HCT116 (cell line): ENCODE results near the gene SHANK1. TPM values are rescaled to one million over a fixed set of nuclear protein-coding genes. Genes with fewer than 3 reads are reported as not detected.
A peak's percentile ranks its signal among the peaks of the same experiment; 100 is the strongest.

Experiments used
- ATAC-seq: fragments of 200-7000 bp; cut with Tn5 transposase; 2 replicates; pipeline ENCODE4 v1.9.1; 2020; ENCODE audit warnings: mild to moderate bottlenecking, moderate library complexity
- BruUV-seq: library from RNA; stranded (reverse); fragments of 400-500 nt; replicated peaks from 2 replicates; lab custom pipeline; 2021; lab: Mats Ljungman, UMichigan
- CTCF ChIA-PET: fragments of 300-600 bp; sonication (Branson Sonifier 250); formaldehyde crosslinking; loops from one replicate; lab custom pipeline; 2021; ENCODE audit warnings: antibody characterized with exemption; lab: Charles Lee
- POLR2A ChIA-PET: fragments of 300-600, 350-600 bp; sonication (Branson Sonifier 250); formaldehyde crosslinking; loops from one replicate; lab custom pipeline; 2021; ENCODE audit warnings: antibody characterized with exemption; lab: Charles Lee
- RAD21 ChIA-PET, 2 experiments: fragments of 300-600 bp; sonication (Branson Sonifier 250); formaldehyde crosslinking; loops; one replicate each; lab custom pipeline; 2023; ENCODE audit warnings: low total read pairs in 2 of 2; ENCODE audit not compliant: uncharacterized antibody in 2 of 2, unreplicated experiment in 2 of 2, low non-redundant PET in 1 of 2; lab: Charles Lee
- DNase-seq: peaks from one replicate; pipeline ENCODE4 v3.0.0-alpha.2; 2010; ENCODE audit warnings: low read depth, low spot score
- H2AFZ ChIP-seq: fragments of 200-600 bp; shearing (Covaris generic), sonication (generic); 2 replicates; pipeline ENCODE4 v1.6.1; 2017; ENCODE audit warnings: low read depth, mixed run types, mixed read lengths, antibody characterized with exemption, low read length; ENCODE audit not compliant: poor library complexity, severe bottlenecking
- H3K27ac ChIP-seq: 2 replicates; pipeline ENCODE4 v1.5.1; 2012; ENCODE audit warnings: low read depth, low read length
- H3K27me3 ChIP-seq: fragments of 200-600 bp; sonication (generic); 2 replicates; pipeline ENCODE4 v1.6.1; 2016; ENCODE audit warnings: mixed run types, low read length, mixed read lengths; ENCODE audit not compliant: insufficient read depth
- H3K36me3 ChIP-seq, 2 experiments: fragments of 200-500 bp in 1 of 2; fragments of 200-600 bp in 1 of 2; sonication (Bioruptor generic) in 1 of 2; sonication (generic) in 1 of 2; 2 replicates each; pipeline versions ENCODE4 v1.5.1 to v1.6.1; 2014 to 2016; ENCODE audit warnings: low read length in 2 of 2, inconsistent platforms in 1 of 2, mixed read lengths in 1 of 2, mixed run types in 1 of 2; ENCODE audit not compliant: insufficient read depth in 2 of 2, control insufficient read depth in 1 of 2
- H3K4me1 ChIP-seq, 2 experiments: fragments of 200-600 bp in 1 of 2; sonication (generic) in 1 of 2; 2 replicates each; pipeline versions ENCODE4 v1.5.1 to v1.6.1; 2012 to 2017; ENCODE audit warnings: low read length in 2 of 2, inconsistent platforms in 1 of 2, mild to moderate bottlenecking in 1 of 2, mixed read lengths in 1 of 2, mixed run types in 1 of 2, moderate library complexity in 1 of 2; ENCODE audit not compliant: insufficient read depth in 2 of 2, control insufficient read depth in 1 of 2
- H3K4me2 ChIP-seq: fragments of 200-600 bp; sonication (generic); 2 replicates; pipeline ENCODE4 v1.6.1; 2017; ENCODE audit warnings: mixed run types, low read length, mixed read lengths
- H3K4me3 ChIP-seq, 2 experiments: fragments of 200-600 bp in 1 of 2; sonication (generic) in 1 of 2; replicated peaks in 1 of 2; 2 replicates each; pipeline ENCODE4 v1.5.1; 2011 to 2016; ENCODE audit warnings: low read length in 2 of 2, control low read depth in 1 of 2, low read depth in 1 of 2, mild to moderate bottlenecking in 1 of 2, mixed read lengths in 1 of 2, mixed run types in 1 of 2
- H3K79me2 ChIP-seq: fragments of 200-600 bp; sonication (generic); 2 replicates; pipeline ENCODE4 v1.6.1; 2017; ENCODE audit warnings: mild to moderate bottlenecking, mixed run types, low read length, moderate library complexity, mixed read lengths; ENCODE audit not compliant: insufficient read depth
- H3K9ac ChIP-seq: fragments of 200-600 bp; sonication (generic); 2 replicates; pipeline ENCODE4 v1.6.1; 2016; ENCODE audit warnings: low read length, mixed read lengths
- H3K9me2 ChIP-seq: fragments of 200-600 bp; sonication (generic), shearing (Covaris generic); 2 replicates; pipeline ENCODE4 v1.6.1; 2017; ENCODE audit warnings: mixed run types, mild to moderate bottlenecking, moderate library complexity; ENCODE audit not compliant: insufficient read depth
- H3K9me3 ChIP-seq, 2 experiments: fragments of 200-500 bp in 1 of 2; fragments of 200-600 bp in 1 of 2; sonication (Bioruptor generic) in 1 of 2; sonication (generic) in 1 of 2; 2 replicates each; pipeline ENCODE4 v1.6.1; 2014 to 2017; ENCODE audit warnings: low read length in 2 of 2, mixed read lengths in 2 of 2, inconsistent platforms in 1 of 2, low read depth in 1 of 2, mild to moderate bottlenecking in 1 of 2, mixed run types in 1 of 2, moderate library complexity in 1 of 2; ENCODE audit not compliant: control insufficient read depth in 1 of 2, insufficient read depth in 1 of 2
- H4K20me1 ChIP-seq: fragments of 200-600 bp; sonication (generic), shearing (Covaris generic); 2 replicates; pipeline ENCODE4 v1.6.1; 2017; ENCODE audit warnings: mixed run types, mild to moderate bottlenecking, moderate library complexity; ENCODE audit not compliant: insufficient read depth
- ATF3 ChIP-seq: IDR thresholded peaks from 2 replicates; pipeline ENCODE4 v1.6.1; 2012
- CBX3 ChIP-seq: IDR thresholded peaks from 2 replicates; pipeline ENCODE4 v1.6.1; 2012; ENCODE audit warnings: low read depth
- CEBPB ChIP-seq: IDR thresholded peaks from 2 replicates; pipeline ENCODE4 v1.6.1; 2012; ENCODE audit warnings: low read depth
- ELF1 ChIP-seq: IDR thresholded peaks from 2 replicates; pipeline ENCODE4 v1.6.1; 2012; ENCODE audit warnings: low read depth, borderline replicate concordance
- EZH2 ChIP-seq: fragments of 200-600 bp; sonication (generic); IDR thresholded peaks from 2 replicates; pipeline ENCODE4 v1.6.1; 2017; ENCODE audit warnings: antibody characterized with exemption, mixed run types
- EZH2phosphoT487 ChIP-seq: fragments of 200-600 bp; IDR thresholded peaks from 2 replicates; pipeline ENCODE4 v1.6.1; 2018; ENCODE audit warnings: antibody characterized with exemption, borderline replicate concordance
- JUND ChIP-seq: IDR thresholded peaks from 2 replicates; pipeline ENCODE4 v1.6.1; 2012
- POLR2A ChIP-seq: IDR thresholded peaks from 2 replicates; pipeline ENCODE4 v1.7.0; 2011; ENCODE audit warnings: borderline replicate concordance; ENCODE audit not compliant: insufficient read depth, insufficient read length; ENCODE audit errors: extremely low read depth
- RAD21 ChIP-seq: IDR thresholded peaks from 2 replicates; pipeline ENCODE4 v1.6.1; 2012; ENCODE audit warnings: low read depth, mild to moderate bottlenecking
- SIN3A ChIP-seq: IDR thresholded peaks from 2 replicates; pipeline ENCODE4 v1.6.1; 2012; ENCODE audit warnings: low read depth
- SP1 ChIP-seq: IDR thresholded peaks from 2 replicates; pipeline ENCODE4 v1.6.1; 2012; ENCODE audit warnings: low read depth
- SRF ChIP-seq: IDR thresholded peaks from 2 replicates; pipeline ENCODE4 v1.6.1; 2012; ENCODE audit warnings: low read depth
- TCF7L2 ChIP-seq: IDR thresholded peaks from 2 replicates; pipeline ENCODE4 v1.7.0; 2011; ENCODE audit warnings: borderline replicate concordance, inconsistent platforms; ENCODE audit not compliant: insufficient read depth, insufficient read length; ENCODE audit errors: extremely low read depth
- YY1 ChIP-seq: IDR thresholded peaks from 2 replicates; pipeline ENCODE4 v1.6.1; 2011; ENCODE audit warnings: low read length, low read depth, moderate library complexity, mild to moderate bottlenecking; ENCODE audit not compliant: insufficient replicate concordance; ENCODE audit errors: extremely low read depth
- ZFX ChIP-seq: fragments of 450-650 bp; IDR thresholded peaks from 2 replicates; pipeline ENCODE4 v1.6.1; 2017
- ZNF274 ChIP-seq: fragments of 200-500 bp; sonication (Bioruptor generic); IDR thresholded peaks from 2 replicates; pipeline ENCODE4 v1.6.1; 2014; ENCODE audit warnings: mild to moderate bottlenecking, low read depth, low read length, inconsistent platforms
- intact Hi-C: fragments of 100-400 bp; cut with micrococcal nuclease; formaldehyde crosslinking; loops from 2 replicates; pipeline ENCODE4 v1.10.0; 2022
- total RNA-seq: library from RNA; stranded (reverse); gene quantifications from one replicate; pipeline ENCODE4 v1.2.1, GENCODE V29; 2021; ENCODE audit not compliant: unreplicated experiment
- TF ChIP-seq, protein P1 (sequence below): IDR thresholded peaks from 2 replicates; pipeline ENCODE4 v1.6.1; 2012

The SHANK1 gene
- total RNA-seq, 1 experiment from 2014 or later = 3.0 TPM

GRCh38 chr19:50677636-50678035, 42.0 kb downstream of the SHANK1 start:
- Histone ChIP-seq H4K20me1 (no peaks in the 10 kb centered on the region), H3K27ac (no peak overlapping the region), H3K9ac (no peak overlapping the region), H3K9me2 (no peaks in the 10 kb centered on the region), H3K9me3 (no peaks in the 10 kb centered on the region), H2AFZ (no peak overlapping the region), H3K79me2 (no peaks in the 10 kb centered on the region), H3K36me3 (no peaks in the 10 kb centered on the region), H3K4me1 (peaks cover 0 to 4% of the 10 kb centered on the region in 2 experiments; a peak in 1 of 4 replicates), H3K4me3 (no peak overlapping the region), H3K4me2 (no peak overlapping the region), H3K27me3 (no peaks in the 10 kb centered on the region)
- ATAC-seq (no peak), DNase-seq (no peak)
- no TSS peak for BruUV-seq
- ChIA-PET RAD21 (no interaction called here), CTCF (no interaction called here), POLR2A (no interaction called here)
- no peak for TF ChIP-seq CEBPB
- no peak for TF ChIP-seq SIN3A
- no peak for TF ChIP-seq SRF
- TF ChIP-seq, protein P1, sequence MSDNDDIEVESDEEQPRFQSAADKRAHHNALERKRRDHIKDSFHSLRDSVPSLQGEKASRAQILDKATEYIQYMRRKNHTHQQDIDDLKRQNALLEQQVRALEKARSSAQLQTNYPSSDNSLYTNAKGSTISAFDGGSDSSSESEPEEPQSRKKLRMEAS = no peak
- TF ChIP-seq ELF1 = no peak
- intact Hi-C loops = no loop called here

DNA sequence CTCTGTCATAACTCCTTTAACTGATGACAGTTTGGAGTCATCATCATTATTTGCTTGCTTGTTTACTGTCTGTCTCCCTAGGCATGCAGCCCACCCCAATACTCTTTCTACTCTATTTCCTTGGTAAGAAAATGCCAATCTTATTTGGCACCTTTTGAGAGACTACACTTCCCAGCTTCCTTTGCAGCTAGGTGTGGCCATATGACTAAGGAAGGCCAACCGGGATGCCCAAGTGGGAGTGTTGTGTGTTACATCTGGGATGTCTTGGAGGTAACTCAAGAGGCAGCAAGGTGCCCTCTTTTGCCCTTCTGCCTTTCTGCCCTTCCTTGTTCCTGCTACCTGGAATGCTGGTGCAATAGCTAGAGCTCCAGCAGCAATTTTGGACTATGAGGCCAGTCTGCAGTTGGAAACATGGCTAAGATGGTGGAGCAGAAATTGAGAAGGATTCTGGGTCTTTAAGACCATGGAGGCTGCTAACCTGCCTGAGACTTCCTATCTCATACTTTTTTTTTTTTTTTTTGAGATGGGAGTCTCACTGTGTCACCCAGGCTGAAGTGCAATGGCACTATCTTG, 42.9 kb downstream of the SHANK1 start:
- ChIA-PET CTCF (no interaction called here), RAD21 (no interaction called here)
- DNase-seq (no peak), ATAC-seq (peak; percentile 37; the same call in 1 of the 2 replicates)
- H3K27ac ChIP-seq = no peak overlapping the region
- H2AFZ ChIP-seq = no peak overlapping the region
- H3K36me3 ChIP-seq = no peaks in the 10 kb centered on the region
- no peak overlapping the region for H3K4me3 ChIP-seq
- H3K9me3 ChIP-seq = no peaks in the 10 kb centered on the region
- no TSS peak for BruUV-seq
- no peaks in the 10 kb centered on the region for H4K20me1 ChIP-seq
- no peaks in the 10 kb centered on the region for H3K27me3 ChIP-seq
- H3K9ac ChIP-seq = no peak overlapping the region
- H3K4me1 ChIP-seq = peaks cover 0 to 4% of the 10 kb centered on the region in 2 experiments; a peak in 1 of 4 replicates
- no peaks in the 10 kb centered on the region for H3K79me2 ChIP-seq
- no peak for TF ChIP-seq EZH2phosphoT487
- no peak for TF ChIP-seq SIN3A
- no peak for TF ChIP-seq ATF3
- TF ChIP-seq, protein P1 = no peak
- TF ChIP-seq RAD21 = no peak
- TF ChIP-seq JUND = no peak
- no peak for TF ChIP-seq YY1
- TF ChIP-seq SP1 = no peak
- TF ChIP-seq CBX3 = no peak
- no peak for TF ChIP-seq TCF7L2
- no peak for TF ChIP-seq CEBPB
- TF ChIP-seq ZFX = no peak
- no peak for TF ChIP-seq EZH2
- TF ChIP-seq SRF = no peak
- no peak for TF ChIP-seq POLR2A
- TF ChIP-seq ZNF274 = no peak
- TF ChIP-seq, all 23 proteins: peak for 0
- POLR2A ChIA-PET = interaction anchor here (1.5 kb wide), 1 partner anchor 48 kb away, joined by 3 read pairs; no protein-coding TSS in a partner anchor
- Histone ChIP-seq H3K4me2 (no peak overlapping the region), H3K9me2 (no peaks in the 10 kb centered on the region)
- intact Hi-C loops = no loop called here
